ENCODE measurements around the gene GEMIN4.

Gene GEMIN4

DNA sequence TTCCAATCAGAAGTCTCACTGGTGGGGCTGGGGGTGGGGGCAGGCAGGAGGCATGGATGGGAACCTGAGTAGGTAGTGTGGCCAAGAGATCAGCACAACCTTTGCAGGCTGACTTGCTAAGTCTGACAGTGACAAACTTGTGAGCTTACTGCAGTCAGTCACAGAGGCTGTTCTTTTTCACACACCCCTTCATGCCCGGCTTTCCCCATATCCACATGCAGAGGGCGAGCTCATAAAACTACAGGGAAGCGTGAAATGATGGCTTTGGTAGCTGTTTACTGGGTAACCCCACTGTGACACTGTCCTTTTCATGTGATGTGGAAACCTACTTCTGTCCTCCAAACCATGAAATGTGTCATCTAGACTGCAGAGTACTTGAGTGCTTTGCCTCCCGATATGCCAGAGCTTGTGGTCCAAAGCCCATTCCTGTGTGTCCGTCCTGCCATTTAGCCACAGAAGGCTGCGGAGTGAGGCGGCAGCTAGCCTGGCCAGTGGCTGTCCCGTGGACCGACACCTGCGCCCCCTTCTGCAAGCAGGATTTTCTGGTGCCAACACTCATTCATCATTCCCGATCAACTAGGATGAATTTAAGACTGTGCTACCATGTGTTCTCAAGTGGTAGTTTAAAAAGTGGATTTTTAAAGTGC, 9.8 kb downstream of the GEMIN4 start:
- DNase-seq (ENCODE audit: low read depth in 3 of 3): no peak

DNA sequence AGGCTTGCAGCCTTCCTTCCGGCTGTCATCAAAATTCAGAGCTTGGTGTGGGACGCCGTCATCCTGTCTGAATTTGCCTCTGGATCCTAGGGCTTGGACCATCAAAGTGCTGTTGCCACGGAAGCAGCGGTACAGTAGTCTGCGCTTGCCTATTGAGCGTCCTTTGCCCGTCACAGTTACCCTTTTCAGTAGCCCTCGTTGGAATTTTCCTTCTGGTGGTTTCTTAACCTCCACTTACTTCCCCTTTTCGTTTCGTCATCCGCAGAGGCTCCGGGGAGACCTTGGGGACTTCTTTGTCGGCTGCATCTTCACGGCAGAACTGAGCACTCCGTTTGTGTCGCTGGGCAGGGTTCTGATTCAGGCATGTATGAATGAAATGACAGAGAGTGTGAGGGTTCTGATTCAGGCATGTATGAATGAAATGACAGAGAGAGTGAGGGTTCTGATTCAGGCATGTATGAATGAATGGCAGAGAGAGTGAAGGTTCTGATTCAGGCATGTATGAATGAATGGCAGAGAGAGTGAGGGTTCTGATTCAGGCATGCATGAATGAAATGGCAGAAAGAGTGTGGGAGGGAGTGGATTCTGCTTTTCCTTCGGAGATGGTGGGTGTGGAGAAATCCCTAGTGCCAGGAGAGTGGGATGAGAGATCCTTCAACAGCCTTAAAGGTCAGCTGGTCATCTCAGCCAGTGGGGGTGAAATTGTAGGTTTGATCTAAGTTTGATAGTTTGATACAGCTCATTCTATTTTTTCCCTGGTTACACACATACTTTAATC, 11.6 kb downstream of the GEMIN4 start:
- peak in 1 of 3 experiments; percentile 23 for DNase-seq (ENCODE audit: low read depth in 3 of 3)

GRCh38 chr17:737561-738113, 14.4 kb downstream of the GEMIN4 start:
- DNase-seq (ENCODE audit: low read depth in 3 of 3): no peak

GRCh38 chr17:733743-734142, 18.3 kb downstream of the GEMIN4 start:
- DNase-seq (ENCODE audit: low read depth in 3 of 3): no peak

- DNase-seq (ENCODE audit: low read depth in 3 of 3): peak in 1 of 3 experiments; percentile 60
Measured at GRCh38 chr17:732902-733720, 19.0 kb downstream of the GEMIN4 start.

- peak in 2 of 3 experiments; percentile 11 to 65 for DNase-seq (ENCODE audit: low read depth in 3 of 3)
Measured at GRCh38 chr17:732067-732901, 19.8 kb downstream of the GEMIN4 start, which contains the start of gene TLCD3A. TSS of gene TLCD3A (plus strand) at chr17:732596. CDS start at chr17:732648, 52 bp downstream.

DNA sequence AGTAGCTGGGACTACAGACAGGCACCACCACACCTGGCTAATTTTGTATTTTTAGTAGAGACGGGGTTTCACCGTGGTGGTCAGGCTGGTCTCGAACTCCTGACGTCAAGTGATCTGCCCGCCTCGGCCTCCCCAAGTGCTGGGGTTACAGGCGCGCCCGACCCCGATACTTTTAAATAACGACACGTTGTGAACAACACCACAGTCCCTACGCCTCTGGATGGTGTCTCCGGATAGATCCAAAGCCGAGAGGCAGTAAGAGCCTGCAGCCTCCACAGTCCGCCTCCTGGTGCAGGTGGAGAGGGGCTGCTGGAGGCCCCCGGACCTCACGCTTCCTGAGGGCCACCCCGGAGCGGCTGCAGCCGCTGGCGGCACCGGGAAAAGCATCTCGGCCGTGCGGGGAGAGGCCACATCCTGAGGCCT, 20.4 kb downstream of the GEMIN4 start:
- DNase-seq (ENCODE audit: low read depth in 3 of 3): no peak

DNA sequence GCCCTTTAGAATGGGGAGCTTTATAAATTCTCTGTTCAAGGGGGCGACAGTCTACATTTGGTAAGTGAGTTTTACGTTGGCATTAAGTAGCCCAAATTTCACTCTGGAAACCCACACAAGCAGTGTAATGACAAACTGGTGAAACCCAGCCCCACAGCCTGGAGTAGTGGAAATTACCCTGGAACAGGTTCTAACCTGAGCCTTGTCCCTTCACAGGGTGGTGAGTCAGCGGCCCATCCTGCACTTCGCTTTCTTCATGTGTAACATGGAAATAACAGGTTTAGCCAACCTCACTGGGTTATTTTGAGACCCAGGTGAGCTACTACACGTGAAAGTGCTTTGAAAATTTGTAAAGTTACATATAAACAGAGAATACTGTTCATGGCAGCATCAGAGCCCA, 23.2 kb downstream of the GEMIN4 start:
- no peak for DNase-seq (ENCODE audit: low read depth in 3 of 3)

DNA sequence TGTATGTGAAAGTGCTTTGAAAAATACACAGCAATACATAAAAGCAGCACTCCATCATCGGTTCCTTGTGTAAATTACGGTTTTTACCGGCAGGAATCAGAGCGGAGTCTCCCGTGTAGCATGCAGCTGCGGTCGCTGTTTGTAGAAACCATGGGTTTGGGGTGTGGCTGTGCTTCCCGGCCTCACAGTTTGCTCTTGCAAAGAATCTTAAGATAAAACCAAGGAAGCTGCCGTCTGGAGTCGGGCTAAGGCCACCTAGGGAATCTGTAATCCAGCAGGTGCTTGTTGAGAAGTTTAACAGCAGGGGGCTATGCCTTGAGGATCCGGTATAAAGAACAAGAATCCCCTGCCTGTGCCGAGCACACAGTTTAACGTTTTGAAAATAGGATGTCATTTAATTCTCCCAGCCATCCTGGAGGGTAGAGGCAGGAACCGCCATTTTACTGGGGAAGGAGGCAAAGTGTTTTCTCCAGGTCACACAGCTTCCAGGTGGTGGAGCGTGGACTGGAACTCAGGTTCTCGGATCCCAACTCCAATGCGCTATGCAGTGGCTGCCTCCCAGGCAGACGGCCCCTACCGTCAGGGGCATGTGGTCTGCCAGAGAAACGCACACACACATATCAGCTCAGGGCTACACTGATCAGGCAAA, 25.7 kb downstream of the GEMIN4 start:
- DNase-seq (ENCODE audit: low read depth in 3 of 3): no peak

- DNase-seq (ENCODE audit: low read depth in 3 of 3): no peak
Measured at GRCh38 chr17:725746-726145, 26.3 kb downstream of the GEMIN4 start.

DNA sequence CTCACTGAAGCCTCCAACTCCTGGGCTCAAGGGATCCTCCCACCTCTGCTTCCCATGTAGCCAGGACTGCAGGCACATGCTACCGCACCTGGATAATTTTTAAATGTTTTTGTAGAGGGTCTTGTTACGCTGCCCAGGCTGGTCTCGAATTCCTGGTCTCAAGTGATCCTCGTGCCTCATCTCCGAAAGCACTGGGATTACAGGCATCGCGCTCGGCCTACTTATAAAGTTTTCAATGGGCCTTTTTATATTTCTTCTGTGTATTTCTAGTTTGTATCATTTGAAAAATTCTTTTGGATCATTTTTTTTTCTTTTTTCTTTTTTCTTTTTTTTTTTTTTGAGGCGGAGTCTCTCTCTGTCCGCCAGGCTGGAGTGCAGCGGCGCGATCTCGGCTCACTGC, 27.0 kb downstream of the GEMIN4 start:
- DNase-seq (ENCODE audit: low read depth in 3 of 3): no peak

DNA sequence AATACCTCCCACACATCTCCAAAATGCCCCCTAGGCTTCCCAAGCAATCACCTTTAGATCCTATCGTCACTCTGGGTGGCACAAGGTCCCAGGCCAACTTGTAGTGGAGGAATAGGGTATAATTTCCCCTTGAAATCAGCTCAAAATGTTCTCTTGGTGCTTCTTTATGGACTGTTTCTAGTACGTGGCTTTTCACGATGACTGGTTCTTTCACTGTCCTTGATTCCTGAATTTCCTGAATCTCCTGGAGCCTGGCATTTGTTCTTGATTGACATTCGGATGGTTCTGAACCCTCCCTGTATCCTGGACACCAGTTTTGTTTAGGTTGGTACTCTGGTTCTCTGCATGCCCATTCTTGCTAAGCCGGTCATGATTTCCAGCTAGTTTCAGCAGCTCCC, 30.5 kb downstream of the GEMIN4 start:
- DNase-seq (ENCODE audit: low read depth in 3 of 3): no peak

- no peak for DNase-seq (ENCODE audit: low read depth in 3 of 3)
Measured at GRCh38 chr17:720706-721539, 31.1 kb downstream of the GEMIN4 start.

DNA sequence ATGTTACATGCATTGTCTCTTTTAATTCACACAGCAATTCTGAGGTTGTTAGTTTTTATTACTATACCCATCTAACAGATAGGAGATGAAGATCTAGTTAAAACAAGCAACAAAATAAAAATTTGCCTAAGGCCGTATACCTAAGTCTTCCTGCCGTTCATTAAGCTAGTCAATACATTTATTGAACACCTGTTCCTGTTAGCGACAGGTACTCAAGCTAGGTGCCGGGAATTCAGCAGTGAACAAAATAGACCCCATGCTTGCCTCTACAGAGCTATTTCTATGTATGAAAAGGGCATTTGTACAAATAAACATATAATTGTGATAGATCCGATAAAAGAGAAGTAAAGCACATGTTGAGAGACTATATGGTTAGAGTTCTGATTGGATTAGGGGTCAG, 34.0 kb downstream of the GEMIN4 start:
- DNase-seq (ENCODE audit: low read depth in 3 of 3): no peak

DNA sequence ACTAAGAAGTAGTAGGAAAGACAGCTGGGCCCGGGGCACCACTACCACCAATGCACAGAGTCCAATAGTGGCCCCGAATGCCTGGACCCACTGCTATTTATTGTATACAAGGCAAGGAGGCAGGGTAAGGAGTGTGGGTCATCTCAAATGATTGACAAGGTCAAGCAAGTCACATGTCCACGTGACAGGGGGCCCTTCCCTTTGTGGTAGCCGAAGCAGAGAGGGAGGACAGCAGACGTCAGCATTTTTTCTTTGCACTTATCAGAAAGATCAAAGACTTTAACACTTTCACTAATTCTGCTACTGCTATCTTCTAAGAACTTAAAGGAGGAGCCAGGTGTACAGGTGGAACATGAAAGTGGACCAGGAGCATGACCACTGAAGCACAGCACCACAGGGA, 43.9 kb downstream of the GEMIN4 start:
- DNase-seq (ENCODE audit: low read depth in 3 of 3): no peak

GRCh38 chr17:705863-706262, 46.2 kb downstream of the GEMIN4 start:
- no peak for DNase-seq (ENCODE audit: low read depth in 3 of 3)

GRCh38 chr17:705011-705410, 47.1 kb downstream of the GEMIN4 start:
- DNase-seq (ENCODE audit: low read depth in 3 of 3): no peak

DNA sequence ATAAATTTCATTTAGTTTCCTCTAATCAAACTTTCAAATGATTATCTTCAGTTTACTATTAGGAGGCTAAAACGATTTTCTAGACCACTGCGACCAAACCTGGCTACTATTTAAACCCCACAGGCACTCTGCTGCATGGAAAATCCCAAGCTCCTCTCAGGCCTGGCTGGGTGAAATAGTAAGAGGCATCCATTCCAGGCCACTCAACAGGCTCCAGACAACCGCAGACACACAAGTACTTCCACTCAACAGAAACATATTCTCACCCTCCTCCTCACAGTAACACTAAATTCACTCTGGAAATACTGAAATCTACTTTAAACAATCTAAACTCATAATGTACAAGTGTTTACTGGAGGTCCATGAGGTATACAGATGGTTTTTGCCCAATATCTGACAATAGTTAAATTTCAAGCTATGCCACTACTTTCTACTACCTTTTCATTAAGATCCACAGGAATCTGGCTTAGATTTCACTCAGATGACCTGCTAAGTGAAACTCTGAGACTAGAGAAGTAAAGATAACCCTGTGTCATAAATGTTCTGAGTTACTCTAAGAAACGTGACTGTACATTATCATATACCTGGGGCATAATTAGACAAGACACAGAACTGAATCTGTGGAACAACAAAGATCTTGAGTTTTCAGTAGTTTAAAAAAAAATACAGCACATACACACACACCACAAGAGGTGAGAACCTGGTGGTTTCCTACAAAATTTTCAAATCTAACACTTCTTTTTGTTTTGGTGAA, 47.8 kb downstream of the GEMIN4 start:
- DNase-seq (ENCODE audit: low read depth in 3 of 3): no peak

All from stimulated activated CD4-positive, alpha-beta T cell treated with anti-CD3 and anti-CD28 coated beads, TNF-alpha, amount 100 ng/mL, for 24 hours (primary cell).